ENCODE measurements around the gene ADAMTS2.

The ADAMTS2 gene

GRCh38 chr5:179161901-179162300 lies 183.4 kb downstream of the ADAMTS2 start:
- no peak overlapping the region for H3K4me3 ChIP-seq (ENCODE audit: low read depth, low read length)
- no peak for TF ChIP-seq CTCF (conservative IDR thresholded peaks at IDR 0.05; ENCODE audit: low read depth, low read length)
- no peak for DNase-seq (ENCODE audit: low read depth)

GRCh38 chr5:179160584-179160983 lies 184.7 kb downstream of the ADAMTS2 start:
- no peak overlapping the region for H3K4me3 ChIP-seq (ENCODE audit: low read depth, low read length)
- TF ChIP-seq CTCF (conservative IDR thresholded peaks at IDR 0.05; ENCODE audit: low read depth, low read length): no peak
- DNase-seq (ENCODE audit: low read depth): no peak

- no peak for TF ChIP-seq CTCF (conservative IDR thresholded peaks at IDR 0.05; ENCODE audit: low read depth, low read length)
- DNase-seq (ENCODE audit: low read depth): no peak
- H3K4me3 ChIP-seq (ENCODE audit: low read depth, low read length): no peak overlapping the region
Measured at GRCh38 chr5:179158556-179158955, 186.7 kb downstream of the ADAMTS2 start.

- no peak overlapping the region for H3K4me3 ChIP-seq (ENCODE audit: low read depth, low read length)
- no peak for DNase-seq (ENCODE audit: low read depth)
- TF ChIP-seq CTCF (conservative IDR thresholded peaks at IDR 0.05; ENCODE audit: low read depth, low read length): no peak
Measured at GRCh38 chr5:179154991-179155955, 190.0 kb downstream of the ADAMTS2 start.

- no peak for TF ChIP-seq CTCF (conservative IDR thresholded peaks at IDR 0.05; ENCODE audit: low read depth, low read length)
- DNase-seq (ENCODE audit: low read depth): no peak
- H3K4me3 ChIP-seq (ENCODE audit: low read depth, low read length): no peak overlapping the region
Measured at GRCh38 chr5:179154346-179154990, 190.8 kb downstream of the ADAMTS2 start.

- H3K4me3 ChIP-seq (ENCODE audit: low read depth, low read length): no peak overlapping the region
- no peak for TF ChIP-seq CTCF (conservative IDR thresholded peaks at IDR 0.05; ENCODE audit: low read depth, low read length)
- no peak for DNase-seq (ENCODE audit: low read depth)
Measured at GRCh38 chr5:179153921-179154345, 191.3 kb downstream of the ADAMTS2 start.

Data from choroid plexus epithelial cell (primary cell).